ENCODE results near the gene TATDN3. TPM values are rescaled to one million over a fixed set of nuclear protein-coding genes. Genes with fewer than 3 reads are reported as not detected.
"Not testable (repeated sequence)": the region's sequence is repeated elsewhere in the genome, so short reads cannot be mapped to it uniquely, and the experiment has no call there.

The TATDN3 gene
- total RNA-seq, 2 experiments from 2014 or later: 15.3 to 17.0 TPM

DNA sequence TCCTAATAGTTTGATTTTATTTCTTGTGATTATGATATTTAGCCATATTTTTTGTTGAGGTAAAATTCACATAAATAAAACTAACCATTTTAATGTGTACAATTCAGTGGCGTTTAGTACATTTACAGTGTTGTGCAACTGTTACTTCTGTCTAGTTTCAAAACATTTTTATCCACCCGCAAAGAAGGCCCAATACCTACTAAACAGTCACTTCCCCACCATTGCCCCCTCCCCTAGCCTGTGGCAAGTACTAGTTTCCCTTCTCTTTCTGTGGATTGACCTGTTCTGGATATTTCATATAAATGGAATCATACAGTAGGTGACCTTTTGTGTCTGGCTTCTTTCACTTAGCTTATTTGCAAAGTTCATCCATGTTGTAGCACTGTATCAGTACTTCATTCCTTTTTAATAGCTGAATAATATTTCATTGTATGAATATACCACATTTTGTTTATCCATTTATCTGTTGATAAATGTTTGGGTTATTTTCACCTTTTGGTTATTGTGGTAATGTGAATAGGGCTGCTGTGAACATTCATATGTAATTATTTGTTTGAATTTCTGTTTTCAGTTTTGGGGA, 70.5 kb downstream of the TATDN3 start:
- CTCF ChIA-PET: no interaction called here
- POLR2A ChIA-PET: interaction anchor here (1.2 kb wide), 1 partner anchor 71 kb away, joined by 3 read pairs; the partner anchor contains the start of genes NSL1 and TATDN3
- no peaks in the 10 kb centered on the region for H3K9me3 Mint-ChIP-seq (ENCODE audit: insufficient read depth)
- peaks cover 13% of the 10 kb centered on the region for H3K4me1 Mint-ChIP-seq (ENCODE audit: low read depth)
- H3K4me3 Mint-ChIP-seq: no peak overlapping the region
- peaks cover 33% of the 10 kb centered on the region for H3K36me3 Mint-ChIP-seq (ENCODE audit: low read depth)
- no peak overlapping the region for H3K27ac Mint-ChIP-seq
- H3K27me3 Mint-ChIP-seq (ENCODE audit: low read depth): no peaks in the 10 kb centered on the region
- ATAC-seq (no peak), DNase-seq (no peak)

DNA sequence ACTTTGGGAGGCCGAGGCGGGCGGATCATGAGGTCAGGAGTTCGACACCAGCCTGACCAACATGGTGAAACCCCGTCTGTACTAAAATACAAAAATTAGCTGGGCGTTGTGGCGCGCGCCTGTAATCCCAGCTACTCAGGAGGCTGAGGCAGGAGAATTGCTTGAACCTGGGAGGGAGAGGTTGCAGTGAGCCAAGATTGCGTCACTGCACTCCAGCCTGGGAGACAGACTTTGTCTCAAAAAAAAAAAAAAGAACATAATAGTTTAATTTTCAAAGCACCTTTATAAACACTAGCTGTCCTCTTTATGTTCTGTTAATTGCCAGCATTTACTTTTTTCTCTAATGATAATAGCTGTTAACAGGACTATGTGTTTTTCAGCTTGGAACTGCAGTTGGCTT, 71.7 kb downstream of the TATDN3 start:
- H3K27me3 Mint-ChIP-seq (ENCODE audit: low read depth); H3K4me3 Mint-ChIP-seq; POLR2A ChIA-PET; ATAC-seq; CTCF ChIA-PET; H3K9me3 Mint-ChIP-seq (ENCODE audit: insufficient read depth); DNase-seq; H3K27ac Mint-ChIP-seq: not testable (repeated sequence)
- peaks cover 30% of the 10 kb centered on the region for H3K36me3 Mint-ChIP-seq (ENCODE audit: low read depth)
- peaks cover 12% of the 10 kb centered on the region for H3K4me1 Mint-ChIP-seq (ENCODE audit: low read depth)

DNA sequence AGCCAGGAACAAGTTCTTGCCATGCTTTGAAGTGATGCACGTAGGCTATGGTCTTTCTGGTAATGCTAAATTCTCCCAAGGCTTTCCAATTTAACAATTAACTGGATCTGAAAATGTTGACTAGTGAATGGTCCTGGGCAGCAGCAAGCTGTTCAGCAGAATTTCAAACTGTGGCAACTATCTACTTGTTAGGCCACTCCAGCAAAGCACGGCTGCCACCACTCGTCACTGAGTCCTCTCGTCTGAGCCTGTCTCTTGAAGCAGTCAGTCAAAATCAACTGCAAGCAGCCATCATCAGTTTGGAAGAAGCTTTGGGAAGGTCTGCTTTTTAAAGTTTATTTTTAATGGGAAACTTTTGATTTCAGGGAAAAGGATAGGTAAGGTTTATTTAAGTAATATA, 72.5 kb downstream of the TATDN3 start:
- DNase-seq (no peak), ATAC-seq (no peak)
- peaks cover 27% of the 10 kb centered on the region for H3K36me3 Mint-ChIP-seq (ENCODE audit: low read depth)
- no peak overlapping the region for H3K4me3 Mint-ChIP-seq
- no peaks in the 10 kb centered on the region for H3K27me3 Mint-ChIP-seq (ENCODE audit: low read depth)
- H3K9me3 Mint-ChIP-seq (ENCODE audit: insufficient read depth): no peaks in the 10 kb centered on the region
- ChIA-PET CTCF (interaction anchor here (1.0 kb wide), 1 partner anchor 57 kb away, joined by 3 read pairs; no protein-coding TSS in a partner anchor), POLR2A (no interaction called here)
- no peak overlapping the region for H3K27ac Mint-ChIP-seq
- H3K4me1 Mint-ChIP-seq (ENCODE audit: low read depth): peaks cover 7% of the 10 kb centered on the region

Other genes with a start within 250 kb of the TATDN3 start
- 10 to 100 TPM; 12.1 to 12.5 TPM for gene ATF3, start 183.1 kb upstream of the TATDN3 start, total RNA-seq
- gene BATF3, start 92.1 kb upstream of the TATDN3 start, total RNA-seq: 10 to 100 TPM; 31.3 to 32.6 TPM
- gene NSL1, start 117 bp upstream of the TATDN3 start, total RNA-seq: 10 to 100 TPM; 49.5 to 55.0 TPM
- gene SPATA45, start 55.8 kb downstream of the TATDN3 start, total RNA-seq: not detected
- 10 to 100 TPM; 11.7 to 12.6 TPM for gene FLVCR1, start 66.4 kb downstream of the TATDN3 start, total RNA-seq
- gene VASH2, start 158.6 kb downstream of the TATDN3 start, total RNA-seq: under 1 TPM; 0.16 to 0.21 TPM
- 10 to 100 TPM; 39.6 to 41.5 TPM for gene ANGEL2, start 224.0 kb downstream of the TATDN3 start, total RNA-seq

All from activated CD8-positive, alpha-beta T cell treated with anti-CD3 and anti-CD28 coated beads, Interleukin-2, amount 10 ng/mL, durations not matched to agents 7 days and 5 days (primary cell).